Measurements from ENCODE around the gene LIMS2.
A peak's percentile ranks its signal among the peaks of the same experiment; 100 is the strongest.

The LIMS2 gene

GRCh38 chr2:127658641-127659407 is 16.5 kb downstream of the LIMS2 start:
- no peak for DNase-seq (ENCODE audit: low read depth)

GRCh38 chr2:127658146-127658545 is 17.2 kb downstream of the LIMS2 start:
- DNase-seq (ENCODE audit: low read depth) = no peak

- DNase-seq (ENCODE audit: low read depth) = no peak
These were observed 18.1 kb downstream of the LIMS2 start for GRCh38 chr2:127657232-127657595.

- no peak for DNase-seq (ENCODE audit: low read depth)
These were observed 18.6 kb downstream of the LIMS2 start for GRCh38 chr2:127656569-127657231.

- no peak for DNase-seq (ENCODE audit: low read depth)
These were observed 19.9 kb downstream of the LIMS2 start for GRCh38 chr2:127655209-127656073.

- DNase-seq (ENCODE audit: low read depth) = no peak
These were observed 20.5 kb downstream of the LIMS2 start for GRCh38 chr2:127654838-127655175.

- DNase-seq (ENCODE audit: low read depth) = no peak
These were observed 21.1 kb downstream of the LIMS2 start for GRCh38 chr2:127654084-127654837.

GRCh38 chr2:127653421-127654083 is 21.8 kb downstream of the LIMS2 start:
- no peak for DNase-seq (ENCODE audit: low read depth)

GRCh38 chr2:127652786-127653357 is 22.5 kb downstream of the LIMS2 start:
- DNase-seq (ENCODE audit: low read depth) = no peak

- DNase-seq (ENCODE audit: low read depth) = no peak
These were observed 23.3 kb downstream of the LIMS2 start for GRCh38 chr2:127651971-127652550.

GRCh38 chr2:127651381-127651809 is 23.9 kb downstream of the LIMS2 start:
- no peak for DNase-seq (ENCODE audit: low read depth)

- no peak for DNase-seq (ENCODE audit: low read depth)
These were observed 24.4 kb downstream of the LIMS2 start for GRCh38 chr2:127650785-127651380.

GRCh38 chr2:127650041-127650784 is 25.1 kb downstream of the LIMS2 start:
- DNase-seq (ENCODE audit: low read depth) = no peak

GRCh38 chr2:127649684-127650040 is 25.7 kb downstream of the LIMS2 start:
- DNase-seq (ENCODE audit: low read depth) = peak; percentile 75

- DNase-seq (ENCODE audit: low read depth) = no peak
These were observed 26.2 kb downstream of the LIMS2 start for GRCh38 chr2:127649100-127649611.

- no peak for DNase-seq (ENCODE audit: low read depth)
These were observed 27.0 kb downstream of the LIMS2 start for GRCh38 chr2:127648321-127648720.

GRCh38 chr2:127647242-127648190 is 27.8 kb downstream of the LIMS2 start:
- DNase-seq (ENCODE audit: low read depth) = no peak
